ENCODE results near the gene SLC16A9. TPM values are rescaled to one million over a fixed set of nuclear protein-coding genes. Genes with fewer than 3 reads are reported as not detected.

Gene SLC16A9
- total RNA-seq, 1 experiment from 2014 or later: 4.1 TPM

DNA sequence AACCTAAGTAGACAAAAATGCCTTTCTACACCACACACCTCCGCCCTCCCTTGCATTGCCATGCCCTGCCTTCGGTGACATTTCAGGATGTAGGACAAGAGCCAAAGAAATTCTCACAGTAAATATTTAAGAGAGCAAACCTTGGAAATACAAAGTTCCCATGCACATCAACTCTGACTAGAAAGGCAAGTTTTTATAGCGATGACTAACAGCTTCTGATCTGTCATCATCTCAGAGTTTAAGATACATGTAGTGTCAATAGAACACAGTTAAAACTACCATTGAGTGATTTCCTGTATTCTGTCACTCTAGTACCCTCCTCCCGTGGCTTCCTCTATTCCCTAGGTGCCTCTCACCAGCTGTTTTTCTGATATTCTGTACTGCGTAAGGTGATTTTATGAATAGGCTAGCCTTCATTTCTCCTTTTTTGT is 20.7 kb downstream of the SLC16A9 start:
- no peak overlapping the region for H3K56ac ChIP-seq (ENCODE audit: insufficient read length, low read depth, low read length)
- no peak overlapping the region for H2BK5ac ChIP-seq (ENCODE audit: insufficient read length, low read length)
- TF ChIP-seq, protein P1, sequence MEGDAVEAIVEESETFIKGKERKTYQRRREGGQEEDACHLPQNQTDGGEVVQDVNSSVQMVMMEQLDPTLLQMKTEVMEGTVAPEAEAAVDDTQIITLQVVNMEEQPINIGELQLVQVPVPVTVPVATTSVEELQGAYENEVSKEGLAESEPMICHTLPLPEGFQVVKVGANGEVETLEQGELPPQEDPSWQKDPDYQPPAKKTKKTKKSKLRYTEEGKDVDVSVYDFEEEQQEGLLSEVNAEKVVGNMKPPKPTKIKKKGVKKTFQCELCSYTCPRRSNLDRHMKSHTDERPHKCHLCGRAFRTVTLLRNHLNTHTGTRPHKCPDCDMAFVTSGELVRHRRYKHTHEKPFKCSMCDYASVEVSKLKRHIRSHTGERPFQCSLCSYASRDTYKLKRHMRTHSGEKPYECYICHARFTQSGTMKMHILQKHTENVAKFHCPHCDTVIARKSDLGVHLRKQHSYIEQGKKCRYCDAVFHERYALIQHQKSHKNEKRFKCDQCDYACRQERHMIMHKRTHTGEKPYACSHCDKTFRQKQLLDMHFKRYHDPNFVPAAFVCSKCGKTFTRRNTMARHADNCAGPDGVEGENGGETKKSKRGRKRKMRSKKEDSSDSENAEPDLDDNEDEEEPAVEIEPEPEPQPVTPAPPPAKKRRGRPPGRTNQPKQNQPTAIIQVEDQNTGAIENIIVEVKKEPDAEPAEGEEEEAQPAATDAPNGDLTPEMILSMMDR (conservative IDR thresholded peaks at IDR 0.05): no peak
- DNase-seq: no peak
- H3K27ac ChIP-seq (ENCODE audit: insufficient read length, low read depth, low read length): no peak overlapping the region
- no peaks in the 10 kb centered on the region for H4K20me1 ChIP-seq (ENCODE audit: control insufficient read depth, insufficient read depth, insufficient read length)
- Mint-ChIP-seq H3K27me3 (ENCODE audit: low read depth) (no peaks in the 10 kb centered on the region), H3K4me1 (peaks cover 0 to 4% of the 10 kb centered on the region in 2 experiments), H3K4me3 (no peak overlapping the region), H3K36me3 (ENCODE audit: insufficient read depth in 1 of 3, low read depth in 3 of 3) (peaks cover 0 to 14% (median 0%) of the 10 kb centered on the region in 3 experiments; a peak in 2 of 7 replicates), H3K27ac (no peak overlapping the region), H3K9me3 (no peaks in the 10 kb centered on the region)
- no peak overlapping the region for H4K8ac ChIP-seq (replicated peaks; ENCODE audit: insufficient read length, low read depth, low read length)
- no peak overlapping the region for H2AFZ ChIP-seq (ENCODE audit: low read length)
- no peaks in the 10 kb centered on the region for H3K27me3 ChIP-seq (ENCODE audit: insufficient read depth, low read length)
- H3T11ph ChIP-seq (ENCODE audit: low read length): no peak overlapping the region
- no peak overlapping the region for H3K23ac ChIP-seq (ENCODE audit: insufficient read length, low read depth, low read length)
- no peak overlapping the region for H2BK12ac ChIP-seq (ENCODE audit: insufficient read length, low read depth, low read length)
- H3K79me1 ChIP-seq (ENCODE audit: insufficient read depth, low read depth, low read length, poor library complexity, severe bottlenecking): no peaks in the 10 kb centered on the region
- H3K9me3 ChIP-seq (ENCODE audit: control insufficient read depth, low read depth, low read length): no peaks in the 10 kb centered on the region
- no peaks in the 10 kb centered on the region for H3K79me2 ChIP-seq (ENCODE audit: insufficient read depth, low read length)
- no peak overlapping the region for H2BK15ac ChIP-seq (ENCODE audit: low read depth, low read length)
- no peaks in the 10 kb centered on the region for H3K4me1 ChIP-seq (ENCODE audit: insufficient read depth, low read length)
- no peak overlapping the region for H2AK5ac ChIP-seq (ENCODE audit: insufficient read length, low read length)
- no peak overlapping the region for H2BK120ac ChIP-seq (ENCODE audit: low read depth, low read length, poor library complexity, severe bottlenecking)
- H3K4ac ChIP-seq (ENCODE audit: low read depth, low read length): no peak overlapping the region
- no peak overlapping the region for H2BK20ac ChIP-seq (ENCODE audit: low read depth, low read length, poor library complexity, severe bottlenecking)
- no peak overlapping the region for H3K14ac ChIP-seq (ENCODE audit: insufficient read depth, low read length)
- H4K5ac ChIP-seq (ENCODE audit: insufficient read length, low read depth, low read length): no peak overlapping the region
- no peak overlapping the region for H3K18ac ChIP-seq (ENCODE audit: insufficient read length, low read depth, low read length)
- H3K9ac ChIP-seq (ENCODE audit: extremely low read depth, insufficient read length, low read length): no peak overlapping the region
- no CpG with 5 or more reads among the region's 5 CpGs for WGBS (ENCODE audit: extremely low coverage, insufficient read length, low lambda C conversion rate)
- H4K91ac ChIP-seq (ENCODE audit: insufficient read length, low read depth, low read length): no peak overlapping the region
- H3K4me2 ChIP-seq (ENCODE audit: insufficient read depth, insufficient read length, low read length): no peak overlapping the region
- no peaks in the 10 kb centered on the region for H3K23me2 ChIP-seq (ENCODE audit: insufficient read length, low read depth, low read length, poor library complexity, severe bottlenecking)

Data from H9 (cell line).